Measurements from ENCODE around the gene PRPSAP1.
A peak's percentile ranks its signal among the peaks of the same experiment; 100 is the strongest.

PRPSAP1 gene

GRCh38 chr17:76265624-76266243 is 88.0 kb downstream of the PRPSAP1 start:
- FAIRE-seq = no peak

GRCh38 chr17:76264755-76265623 is 88.7 kb downstream of the PRPSAP1 start, which contains the start of gene UBALD2:
UBALD2 (plus strand) TSS chr17:76265348; CDS start chr17:76265506, 158 bp downstream.
- FAIRE-seq = peak; percentile 92

GRCh38 chr17:76264425-76264754 is 89.3 kb downstream of the PRPSAP1 start:
- no peak for FAIRE-seq

GRCh38 chr17:76263896-76264295 is 89.8 kb downstream of the PRPSAP1 start:
- FAIRE-seq = no peak

- FAIRE-seq = no peak
Measured at GRCh38 chr17:76262732-76263344, 90.9 kb downstream of the PRPSAP1 start.

GRCh38 chr17:76261421-76262215 is 92.1 kb downstream of the PRPSAP1 start:
- no peak for FAIRE-seq

- FAIRE-seq = no peak
Measured at GRCh38 chr17:76260669-76261068, 93.0 kb downstream of the PRPSAP1 start.

GRCh38 chr17:76260220-76260619 is 93.5 kb downstream of the PRPSAP1 start:
- no peak for FAIRE-seq
